RPMI7951 (cell line): ENCODE results near the gene AMN1. TPM values are rescaled to one million over a fixed set of nuclear protein-coding genes. Genes with fewer than 3 reads are reported as not detected.
"Not testable (repeated sequence)": the region's sequence is repeated elsewhere in the genome, so short reads cannot be mapped to it uniquely, and the experiment has no call there.

ENCODE experiments used
- DNase-seq: peaks from one replicate; pipeline ENCODE4 v3.0.0-alpha.2; 2012; ENCODE audit warnings: low read depth
- total RNA-seq: library from RNA; depleted of rRNA; stranded (reverse); fragments of >200 nt; shearing (Covaris generic); gene quantifications from 2 replicates; pipeline ENCODE4 v1.2.3, GENCODE V29; 2014

The AMN1 gene
- total RNA-seq, 1 experiment from 2014 or later, result 9.5 TPM

GRCh38 chr12:31733549-31734432 is 5.0 kb upstream of the AMN1 start:
- DNase-seq, result peak; percentile 87

DNA sequence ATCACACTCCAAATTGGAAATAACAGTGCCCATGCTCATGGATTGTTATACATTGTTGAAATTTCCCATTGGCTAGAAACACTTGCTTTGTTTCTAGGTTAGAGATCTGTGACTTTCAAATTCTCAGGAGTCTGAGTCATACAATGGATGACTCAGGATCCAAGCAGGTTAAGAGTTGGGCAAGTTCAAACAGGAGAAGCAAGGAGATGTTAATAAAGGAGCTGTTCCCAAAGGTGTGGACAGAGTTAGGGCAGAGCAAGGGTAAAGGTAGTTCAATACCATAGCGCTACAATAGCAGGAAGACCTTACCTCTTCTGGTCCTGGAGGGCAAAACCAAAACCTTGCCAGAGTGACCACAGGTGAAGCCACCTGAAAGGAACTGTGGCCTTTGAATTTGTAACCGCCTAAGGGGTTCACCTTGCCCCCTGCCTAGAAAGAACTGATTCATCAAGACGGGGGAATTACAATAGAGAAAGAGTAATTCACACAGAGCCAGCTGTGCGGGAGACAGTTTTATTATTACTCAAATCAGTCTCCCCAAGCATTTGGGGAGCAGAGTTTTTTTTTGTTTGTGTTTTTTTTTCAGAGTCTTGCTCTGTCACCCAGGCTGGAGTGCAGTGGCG is 4.2 kb upstream of the AMN1 start:
- DNase-seq, result peak; percentile 88

DNA sequence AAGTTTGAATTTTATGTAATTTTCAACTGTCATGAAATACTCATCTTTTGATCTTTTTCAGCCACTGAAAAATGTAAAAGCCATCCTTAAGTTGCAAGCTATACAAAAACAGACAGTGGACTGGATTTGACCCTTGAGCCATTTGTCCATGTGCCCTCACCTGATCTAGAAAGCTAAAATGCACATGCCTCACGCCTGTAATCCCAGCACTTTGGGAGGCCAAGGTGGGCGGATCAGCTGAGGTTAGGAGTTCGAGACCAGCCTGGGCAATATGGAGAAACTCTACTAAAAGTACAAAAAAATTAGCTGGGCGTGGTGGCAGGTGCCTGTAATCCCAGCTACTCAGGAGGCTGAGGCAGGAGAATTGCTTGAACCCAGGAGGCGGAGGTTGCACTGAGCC is 2.4 kb upstream of the AMN1 start:
- not testable (repeated sequence) for DNase-seq

DNA sequence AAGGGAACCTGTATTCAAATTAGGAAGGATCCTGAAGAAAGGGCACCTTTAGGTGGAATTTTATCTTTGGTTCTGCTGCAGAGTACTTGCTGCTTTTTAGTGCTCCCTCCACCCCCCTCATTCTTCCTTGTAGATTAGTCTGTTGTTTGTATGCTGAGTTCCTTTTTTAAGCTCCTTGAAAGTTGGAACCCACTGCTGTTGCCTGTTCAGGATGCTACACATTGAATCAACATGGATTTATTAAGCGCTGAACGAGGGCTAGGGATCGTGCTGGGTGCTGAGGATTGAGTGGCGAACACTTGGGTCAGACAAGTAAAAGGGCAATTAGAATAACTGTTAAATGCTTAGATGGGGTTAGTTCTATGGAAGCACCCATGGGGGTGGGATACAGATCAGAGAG is 884 bp upstream of the AMN1 start:
- no peak for DNase-seq

DNA sequence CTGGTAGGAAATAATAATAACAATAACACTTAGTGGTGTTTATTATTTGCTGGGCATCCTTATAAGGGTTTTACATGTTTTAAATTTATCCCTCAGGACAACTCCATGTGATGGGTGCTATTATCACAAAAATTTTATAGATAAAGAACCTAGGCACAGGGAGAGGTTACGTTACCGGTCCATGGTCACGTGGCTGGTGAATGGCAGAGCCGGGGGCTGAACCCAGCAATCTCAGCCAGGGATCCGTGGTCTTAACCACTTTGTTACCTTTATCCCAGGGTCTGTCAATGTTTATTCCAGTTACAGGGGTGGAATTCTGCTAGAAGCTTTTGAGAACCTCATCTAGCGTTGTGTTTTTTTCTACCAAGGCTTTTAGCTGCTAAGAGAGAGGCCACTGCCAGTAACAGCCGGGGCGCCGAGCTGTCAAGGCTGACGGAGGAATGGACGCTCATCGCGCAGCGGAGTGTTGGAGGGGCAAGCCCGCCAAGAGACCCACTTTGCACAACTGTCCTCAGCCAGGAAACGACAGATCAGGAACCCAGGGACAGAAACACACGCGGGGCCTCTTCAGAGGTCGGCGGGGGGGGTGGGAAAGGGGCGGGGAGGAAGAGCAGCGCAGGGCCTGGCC is 418 bp downstream of the AMN1 start:
- no peak for DNase-seq

DNA sequence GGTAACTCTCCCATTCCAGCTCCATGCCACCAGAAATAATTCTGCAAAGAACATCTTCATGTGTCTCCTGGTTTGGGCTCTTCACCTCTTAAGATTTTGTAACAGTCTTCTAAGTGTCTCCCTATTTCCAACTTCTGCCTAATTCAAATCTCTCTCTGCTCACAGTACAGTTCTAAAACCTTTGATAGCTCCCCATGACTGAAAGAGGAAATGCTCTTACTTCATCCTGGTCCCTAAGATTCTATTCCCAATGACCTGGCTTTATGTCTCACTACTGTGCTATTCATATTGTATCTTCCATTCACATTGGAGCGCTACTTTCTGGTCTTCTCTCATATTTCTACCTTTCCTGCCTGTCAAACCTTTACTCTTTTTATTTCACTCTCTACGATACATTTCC is 1.6 kb downstream of the AMN1 start:
- no peak for DNase-seq

DNA sequence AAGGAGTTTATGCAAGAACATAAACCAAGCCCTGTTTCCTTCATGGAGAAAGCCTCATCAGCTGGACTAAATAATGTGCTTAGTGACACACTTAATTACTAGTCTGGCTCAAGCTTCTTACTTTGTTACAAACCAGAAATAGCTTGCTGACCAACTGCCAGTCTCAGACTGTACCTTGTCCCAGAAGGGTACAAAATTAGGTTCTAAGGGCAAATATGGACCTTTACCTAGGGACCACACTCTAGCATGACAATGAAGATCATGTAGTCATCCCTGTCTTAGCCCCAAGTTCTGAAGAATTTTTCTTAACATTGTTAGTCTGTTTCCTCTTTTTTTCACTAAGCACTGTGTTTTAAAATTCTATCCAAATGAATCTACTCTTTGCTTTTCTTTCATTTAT is 2.2 kb downstream of the AMN1 start:
- DNase-seq, result no peak

DNA sequence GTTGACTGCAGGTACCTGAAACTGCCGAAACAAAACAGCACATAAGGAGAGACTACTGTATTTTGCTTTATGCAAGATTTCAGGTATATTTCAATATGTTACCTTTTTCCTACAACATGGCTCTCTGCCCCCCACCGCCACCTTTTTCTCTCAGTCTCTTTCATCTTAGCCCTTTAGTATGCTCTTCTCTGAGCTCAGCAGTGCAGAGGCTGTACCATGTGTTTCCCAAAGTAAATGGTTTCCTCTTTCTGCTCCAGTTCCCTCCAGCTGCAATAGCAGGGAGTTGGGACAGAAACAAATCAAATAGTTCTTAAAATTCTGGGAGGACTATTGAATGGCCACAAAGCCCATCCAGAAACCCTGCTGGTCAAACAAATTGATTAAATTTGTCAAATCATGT is 4.3 kb downstream of the AMN1 start:
- no peak for DNase-seq

- no peak for DNase-seq
Measured at GRCh38 chr12:31722580-31722979, 6.2 kb downstream of the AMN1 start.

GRCh38 chr12:31718542-31719198 is 10.2 kb downstream of the AMN1 start:
- DNase-seq, result not testable (repeated sequence)

GRCh38 chr12:31716998-31717397 is 11.8 kb downstream of the AMN1 start:
- DNase-seq, result not testable (repeated sequence)

DNA sequence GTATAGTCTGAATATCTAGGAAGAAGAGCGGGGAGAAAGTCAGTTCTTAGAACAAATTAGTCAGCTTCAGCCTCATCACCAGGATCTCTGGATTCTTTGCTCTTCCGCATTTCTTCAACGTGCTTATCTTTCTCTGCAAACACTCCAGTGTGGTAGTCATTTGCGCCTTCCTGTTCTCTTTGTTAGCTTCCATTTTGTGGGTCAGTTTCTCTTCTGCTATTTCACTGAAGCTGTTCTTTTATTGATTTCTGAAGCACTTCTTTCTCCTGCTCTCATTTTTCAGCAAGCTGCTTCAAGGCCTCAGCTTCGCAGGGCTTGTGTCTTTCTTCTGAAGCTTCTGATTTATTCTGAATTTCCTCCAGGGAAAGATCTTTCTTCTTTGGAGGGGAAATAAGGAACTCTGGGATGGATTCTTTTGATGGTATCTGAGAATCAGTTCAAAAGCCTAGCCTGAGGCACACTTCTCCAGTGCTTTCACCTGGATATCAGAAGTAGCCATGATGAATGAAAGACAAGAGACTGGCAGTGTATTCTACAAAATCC is 13.5 kb downstream of the AMN1 start:
- no peak for DNase-seq

DNA sequence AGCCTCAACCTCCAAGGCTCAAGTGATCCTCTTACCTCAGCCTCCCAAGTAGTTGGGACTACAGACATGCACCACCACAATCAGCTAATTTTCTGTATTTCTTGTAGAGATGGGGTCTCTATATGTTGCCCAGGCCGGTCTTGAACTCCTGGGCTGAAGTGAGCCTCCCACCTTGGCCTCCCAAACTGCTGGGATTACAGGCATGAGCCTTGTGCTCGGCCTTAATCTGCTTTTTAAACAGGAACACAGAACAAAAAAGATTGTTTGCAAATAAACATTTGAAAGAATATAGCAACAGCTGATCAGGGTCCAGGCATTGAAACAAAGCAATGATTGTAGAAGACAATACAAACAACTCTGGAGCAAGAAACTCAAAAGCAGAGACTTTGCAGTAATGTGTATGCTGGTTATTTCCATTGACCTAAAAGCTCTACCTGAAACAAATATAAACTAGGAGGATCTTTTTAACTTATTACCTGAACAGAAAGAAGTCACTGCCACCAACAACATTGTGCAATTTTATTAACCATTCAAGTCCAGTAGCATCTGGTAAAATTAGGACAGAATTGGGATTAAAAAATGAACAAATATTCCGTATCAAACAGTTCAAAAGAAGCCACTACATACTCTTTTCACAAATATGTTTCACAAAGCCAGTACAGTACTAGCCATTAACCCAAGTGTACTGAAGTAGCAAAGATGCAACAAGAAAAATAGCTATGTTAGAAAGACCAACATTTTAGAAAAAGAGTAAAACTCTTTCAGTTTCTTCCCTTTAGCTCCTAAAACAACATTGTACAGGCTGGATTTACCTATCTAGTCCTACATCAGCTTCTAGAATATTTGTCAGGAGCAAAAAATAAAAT is 14.2 kb downstream of the AMN1 start:
- no peak for DNase-seq

DNA sequence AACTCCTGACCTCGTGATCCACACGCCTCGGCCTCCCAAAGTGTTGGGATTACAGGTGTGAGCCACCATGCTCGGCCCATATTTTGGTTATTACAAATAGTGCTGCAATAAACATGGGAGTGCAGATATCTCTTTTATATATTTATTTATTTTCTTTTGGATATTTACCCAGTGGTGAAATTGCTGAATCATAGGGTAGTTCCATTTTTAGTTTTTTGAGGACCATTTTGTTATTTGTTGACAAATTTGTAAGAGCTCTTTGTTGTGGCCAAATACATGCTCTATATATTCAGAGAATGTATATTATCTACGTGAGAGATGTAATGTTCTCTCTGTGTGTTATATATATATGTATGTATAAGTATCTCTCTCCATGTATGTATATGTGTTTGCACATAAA is 15.9 kb downstream of the AMN1 start:
- no peak for DNase-seq

- DNase-seq, result no peak
Measured at GRCh38 chr12:31710021-31710818, 18.6 kb downstream of the AMN1 start.

- DNase-seq, result not testable (repeated sequence)
Measured at GRCh38 chr12:31708118-31708517, 20.7 kb downstream of the AMN1 start.

GRCh38 chr12:31705621-31706020 is 23.2 kb downstream of the AMN1 start:
- DNase-seq, result no peak

GRCh38 chr12:31702047-31702446 is 26.8 kb downstream of the AMN1 start:
- peak; percentile 53 for DNase-seq

- not testable (repeated sequence) for DNase-seq
Measured at GRCh38 chr12:31689921-31690320, 38.9 kb downstream of the AMN1 start.

DNA sequence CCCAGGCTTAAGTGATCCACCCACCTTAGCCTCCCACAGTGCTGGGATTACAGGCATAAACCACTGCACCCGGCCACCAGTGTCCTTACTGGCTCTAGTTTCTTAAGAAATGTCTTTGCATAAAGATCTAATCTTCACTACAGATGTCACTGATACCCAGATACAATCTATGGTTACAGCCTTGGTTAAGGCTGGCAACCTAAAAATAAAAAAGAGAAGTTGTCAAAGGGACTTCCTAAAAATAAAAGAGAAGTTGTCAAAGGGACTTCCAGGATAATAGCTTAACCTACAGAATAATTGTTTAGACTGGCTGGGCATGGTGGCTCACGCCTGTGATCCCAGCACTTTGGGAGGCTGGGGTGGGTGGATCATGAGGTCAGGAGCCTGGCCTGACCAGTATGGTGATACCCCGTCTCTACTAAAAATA is 41.7 kb downstream of the AMN1 start:
- no peak for DNase-seq
